Colonic mucosa (tissue), 4 donors: Measurements from ENCODE around the gene PRKAG2. TPM values are rescaled to one million over a fixed set of nuclear protein-coding genes. Genes with fewer than 3 reads are reported as not detected.
A peak's percentile ranks its signal among the peaks of the same experiment; 100 is the strongest.

Experiments used
- DNase-seq: peaks from one replicate; pipeline ENCODE4 v3.0.0-alpha.2; 2020
- H3K27ac ChIP-seq: fragments of 200-600 bp; one replicate; pipeline ENCODE4 v1.8.0; 2021
- H3K27me3 ChIP-seq: fragments of 200-600 bp; one replicate; pipeline ENCODE4 v1.8.0; 2021
- H3K36me3 ChIP-seq: fragments of 200-600 bp; one replicate; pipeline ENCODE4 v1.8.0; 2021
- H3K4me1 ChIP-seq: fragments of 200-600 bp; one replicate; pipeline ENCODE4 v1.8.0; 2021; ENCODE audit warnings: mild to moderate bottlenecking
- H3K4me3 ChIP-seq: fragments of 200-600 bp; one replicate; pipeline ENCODE4 v1.8.0; 2021
- H3K9ac ChIP-seq, 2 donors: one replicate each; pipeline ENCODE4 v1.7.0; 2013; ENCODE audit warnings: control low read depth in 2 of 2, low read depth in 2 of 2, low read length in 2 of 2
- H3K9me3 ChIP-seq: fragments of 200-600 bp; one replicate; pipeline ENCODE4 v1.8.0; 2021
- CTCF ChIP-seq: fragments of 200-600 bp; IDR thresholded peaks from one replicate; pipeline ENCODE4 v1.8.0; 2022; ENCODE audit warnings: antibody characterized with exemption, mild to moderate bottlenecking
- intact Hi-C: fragments of 100-400 bp; cut with DNase I; formaldehyde crosslinking; loops from one replicate; pipeline ENCODE4 v1.14.1; 2022
- total RNA-seq, 2 donors: library from RNA; stranded (reverse); fragmentation: NEBNext Ultra II Directional in 1 of 2; extraction: Animal tissue kit (Norgen Biotek cat#: 25700) in 1 of 2; gene quantifications; one replicate each; pipeline ENCODE4 v1.2.1, GENCODE V29; 2021
- donor health status: healthy.
- donor health status: DM: no; HTN: no; CAD: no.
- donor health status: DM: no; HTN: no; CAD: no.

PRKAG2 gene
- total RNA-seq, 2 donors from 2014 or later: 36.3 to 42.0 TPM

- TF ChIP-seq CTCF: no peak
- Histone ChIP-seq H3K9me3 (no peaks in the 10 kb centered on the region), H3K36me3 (no peaks in the 10 kb centered on the region), H3K27ac (peak overlapping the region; percentile 7), H3K4me1 (no peaks in the 10 kb centered on the region), H3K9ac (no peak overlapping the region), H3K4me3 (no peak overlapping the region), H3K27me3 (no peaks in the 10 kb centered on the region)
- no peak for DNase-seq
- intact Hi-C loops: no loop called here
These were observed 196.1 kb downstream of the PRKAG2 start for GRCh38 chr7:151680810-151681209.

- Histone ChIP-seq H3K27ac (peak overlapping the region; percentile 7), H3K36me3 (no peaks in the 10 kb centered on the region), H3K9me3 (no peaks in the 10 kb centered on the region)
These were observed 196.9 kb downstream of the PRKAG2 start for GRCh38 chr7:151679881-151680612.

GRCh38 chr7:151679071-151679708, 197.7 kb downstream of the PRKAG2 start:
- no peak overlapping the region for H3K27ac ChIP-seq
- DNase-seq: no peak

More at GRCh38 chr7:151679881-151680612, 196.9 kb downstream of the PRKAG2 start:
- no peak for DNase-seq
- Histone ChIP-seq H3K27me3 (no peaks in the 10 kb centered on the region), H3K4me1 (no peaks in the 10 kb centered on the region), H3K9ac (no peak overlapping the region), H3K4me3 (no peak overlapping the region)
- intact Hi-C loops: no loop called here
- TF ChIP-seq CTCF: no peak

GRCh38 chr7:151678227-151678604, 198.7 kb downstream of the PRKAG2 start:
- H3K9ac ChIP-seq: no peak overlapping the region
- H3K36me3 ChIP-seq: no peaks in the 10 kb centered on the region
- DNase-seq: no peak
- H3K27ac ChIP-seq: no peak overlapping the region
- no peaks in the 10 kb centered on the region for H3K27me3 ChIP-seq
- TF ChIP-seq CTCF: no peak
- no peaks in the 10 kb centered on the region for H3K4me1 ChIP-seq
- H3K9me3 ChIP-seq: no peaks in the 10 kb centered on the region
- intact Hi-C loops: no loop called here
- H3K4me3 ChIP-seq: no peak overlapping the region

More at GRCh38 chr7:151679071-151679708, 197.7 kb downstream of the PRKAG2 start:
- no peak overlapping the region for H3K4me3 ChIP-seq
- H3K36me3 ChIP-seq: no peaks in the 10 kb centered on the region
- no peaks in the 10 kb centered on the region for H3K27me3 ChIP-seq
- TF ChIP-seq CTCF: no peak
- no peaks in the 10 kb centered on the region for H3K4me1 ChIP-seq
- intact Hi-C loops: no loop called here
- no peak overlapping the region for H3K9ac ChIP-seq
- H3K9me3 ChIP-seq: no peaks in the 10 kb centered on the region

- H3K36me3 ChIP-seq: no peaks in the 10 kb centered on the region
- H3K9ac ChIP-seq: no peak overlapping the region
- H3K4me1 ChIP-seq: no peaks in the 10 kb centered on the region
- intact Hi-C loops: no loop called here
- no peak for TF ChIP-seq CTCF
- no peak overlapping the region for H3K4me3 ChIP-seq
- no peak for DNase-seq
- no peaks in the 10 kb centered on the region for H3K9me3 ChIP-seq
- no peaks in the 10 kb centered on the region for H3K27me3 ChIP-seq
- no peak overlapping the region for H3K27ac ChIP-seq
These were observed 199.2 kb downstream of the PRKAG2 start for GRCh38 chr7:151677581-151678226.
